GM12891 (cell line): ENCODE results near the gene PFKFB3.

Experiments used
- POLR2A ChIP-seq: IDR thresholded peaks from 2 replicates; pipeline ENCODE4 v1.6.1; 2011; ENCODE audit warnings: low read depth, low read length, control low read depth
- POLR2AphosphoS5 ChIP-seq: IDR thresholded peaks from 2 replicates; pipeline ENCODE4 v1.6.1; 2011; ENCODE audit warnings: low read depth, low read length, control low read depth

- TF ChIP-seq POLR2AphosphoS5: peak; percentile 68; the same call in 1 of the 2 replicates
- peak; percentile 65; the same call in 1 of the 2 replicates for TF ChIP-seq POLR2A
Observed at GRCh38 chr10:6163364-6164270, 39.1 kb upstream of the PFKFB3 start.
